Kidney (tissue), 14 donors: ENCODE results near the gene FNBP1. TPM values are rescaled to one million over a fixed set of nuclear protein-coding genes. Genes with fewer than 3 reads are reported as not detected.
A peak's percentile ranks its signal among the peaks of the same experiment; 100 is the strongest.
"Not testable (repeated sequence)": the region's sequence is repeated elsewhere in the genome, so short reads cannot be mapped to it uniquely, and the experiment has no call there.

Experiments used
- DNase-seq, 5 donors: peaks; one replicate each; pipeline ENCODE4 v3.0.0-alpha.2; 2013 to 2020
- FAIRE-seq: peaks from 2 replicates; lab custom pipeline; 2012; peaks lifted over from hg19 to GRCh38; lab: Jason Lieb, UNC
- H3K27ac ChIP-seq, 2 donors: one replicate each; pipeline ENCODE4 v1.7.0; 2013; ENCODE audit warnings: low read depth in 2 of 2, low read length in 2 of 2, inconsistent platforms in 1 of 2
- H3K27me3 ChIP-seq: one replicate; pipeline ENCODE4 v1.7.1; 2013; ENCODE audit warnings: low read length, inconsistent platforms; ENCODE audit not compliant: control insufficient read depth, insufficient read depth
- H3K36me3 ChIP-seq, 3 donors: one replicate each; pipeline versions ENCODE4 v1.7.0 to v1.7.1; 2013; ENCODE audit warnings: low read length in 3 of 3, control low read depth in 1 of 3, inconsistent platforms in 1 of 3; ENCODE audit not compliant: insufficient read depth in 3 of 3, control insufficient read depth in 2 of 3
- H3K4me1 ChIP-seq, 3 donors: one replicate each; pipeline versions ENCODE4 v1.7.0 to v1.7.1; 2013; ENCODE audit warnings: low read length in 3 of 3, inconsistent platforms in 1 of 3, low read depth in 1 of 3; ENCODE audit not compliant: control insufficient read depth in 2 of 3, insufficient read depth in 2 of 3
- H3K4me3 ChIP-seq, 3 donors: one replicate each; pipeline versions ENCODE4 v1.7.0 to v1.8.1; 2013; ENCODE audit warnings: low read length in 3 of 3, control low read depth in 1 of 3, inconsistent platforms in 1 of 3
- H3K9ac ChIP-seq, 3 donors: one replicate each; pipeline versions ENCODE4 v1.7.0 to v1.7.1; 2013; ENCODE audit warnings: low read length in 3 of 3, control low read depth in 1 of 3, inconsistent platforms in 1 of 3
- H3K9me3 ChIP-seq, 3 donors: one replicate each; pipeline versions ENCODE4 v1.7.0 to v1.7.1; 2013; ENCODE audit warnings: low read length in 3 of 3, control low read depth in 1 of 3, inconsistent platforms in 1 of 3; ENCODE audit not compliant: control insufficient read depth in 2 of 3, insufficient read depth in 1 of 3
- intact Hi-C: fragments of 100-400 bp; cut with DNase I; formaldehyde crosslinking; loops from one replicate; pipeline ENCODE4 v1.11.1; 2022
- polyA plus RNA-seq: library from polyadenylated mRNA; stranded (reverse); fragments of 350-450 nt; fragmentation: Illumina TruSeq; extraction: RNeasy Lipid Tissue Mini Kit (QIAGEN cat#74804); gene quantifications from one replicate; pipeline ENCODE4 v1.2.3, GENCODE V29; 2014; ENCODE audit warnings: low read depth, low replicate concordance; ENCODE audit not compliant: insufficient read depth
- total RNA-seq: library from RNA; stranded (reverse); fragmentation: NEBNext Ultra II Directional; extraction: Animal tissue kit (Norgen Biotek cat#: 25700); gene quantifications from one replicate; pipeline ENCODE4 v1.2.1, GENCODE V29; 2021
- TF ChIP-seq, protein P1 (sequence below): IDR thresholded peaks from 3 replicates; pipeline ENCODE4 v1.5.1; 2012; ENCODE audit warnings: mild to moderate bottlenecking, moderate library complexity, borderline replicate concordance; ENCODE audit not compliant: insufficient read depth; ENCODE audit errors: extremely low read depth
- donor health status: control.
- donor health status: control.
- donor health status: control.
- donor health status: control.
- donor health status: control.
- donor health status: DM: yes; HTN: yes; CAD: no.
- donor health status: Normal renal cell carcinoma (clear cell type).

The FNBP1 gene
- total and polyA plus RNA-seq, 2 donors from 2014 or later, result 9.7 to 51.7 TPM

DNA sequence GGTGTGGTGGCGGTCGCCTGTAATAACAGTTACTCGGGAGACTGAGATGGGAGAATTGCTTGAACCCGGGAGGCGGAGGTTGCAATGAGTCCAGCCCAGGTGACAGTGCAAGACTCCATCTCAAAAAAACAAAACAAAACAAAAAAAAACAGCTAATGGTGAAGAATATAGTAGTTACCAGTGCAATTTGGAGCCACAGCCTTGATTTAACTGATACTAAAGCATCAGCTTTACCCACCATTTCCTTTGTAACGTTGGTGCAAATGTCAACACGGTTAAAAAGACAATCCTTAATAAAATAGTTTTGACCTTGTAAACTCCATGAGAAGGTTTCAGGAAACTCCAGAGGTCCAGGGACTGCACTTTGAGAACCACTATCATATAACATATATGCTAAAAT is 41.8 kb downstream of the FNBP1 start:
- H3K36me3 ChIP-seq, result no peaks in the 10 kb centered on the region
- FAIRE-seq (no peak), DNase-seq (no peak)
- H3K9me3 ChIP-seq, result no peaks in the 10 kb centered on the region
- TF ChIP-seq, protein P1, sequence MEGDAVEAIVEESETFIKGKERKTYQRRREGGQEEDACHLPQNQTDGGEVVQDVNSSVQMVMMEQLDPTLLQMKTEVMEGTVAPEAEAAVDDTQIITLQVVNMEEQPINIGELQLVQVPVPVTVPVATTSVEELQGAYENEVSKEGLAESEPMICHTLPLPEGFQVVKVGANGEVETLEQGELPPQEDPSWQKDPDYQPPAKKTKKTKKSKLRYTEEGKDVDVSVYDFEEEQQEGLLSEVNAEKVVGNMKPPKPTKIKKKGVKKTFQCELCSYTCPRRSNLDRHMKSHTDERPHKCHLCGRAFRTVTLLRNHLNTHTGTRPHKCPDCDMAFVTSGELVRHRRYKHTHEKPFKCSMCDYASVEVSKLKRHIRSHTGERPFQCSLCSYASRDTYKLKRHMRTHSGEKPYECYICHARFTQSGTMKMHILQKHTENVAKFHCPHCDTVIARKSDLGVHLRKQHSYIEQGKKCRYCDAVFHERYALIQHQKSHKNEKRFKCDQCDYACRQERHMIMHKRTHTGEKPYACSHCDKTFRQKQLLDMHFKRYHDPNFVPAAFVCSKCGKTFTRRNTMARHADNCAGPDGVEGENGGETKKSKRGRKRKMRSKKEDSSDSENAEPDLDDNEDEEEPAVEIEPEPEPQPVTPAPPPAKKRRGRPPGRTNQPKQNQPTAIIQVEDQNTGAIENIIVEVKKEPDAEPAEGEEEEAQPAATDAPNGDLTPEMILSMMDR, result no peak
- no peaks in the 10 kb centered on the region for H3K27me3 ChIP-seq
- peaks cover 0 to 2% (median 0%) of the 10 kb centered on the region in 3 donors for H3K4me1 ChIP-seq
- no peak overlapping the region for H3K27ac ChIP-seq
- no peak overlapping the region for H3K9ac ChIP-seq
- H3K4me3 ChIP-seq, result no peak overlapping the region
- intact Hi-C loops, result no loop called here

DNA sequence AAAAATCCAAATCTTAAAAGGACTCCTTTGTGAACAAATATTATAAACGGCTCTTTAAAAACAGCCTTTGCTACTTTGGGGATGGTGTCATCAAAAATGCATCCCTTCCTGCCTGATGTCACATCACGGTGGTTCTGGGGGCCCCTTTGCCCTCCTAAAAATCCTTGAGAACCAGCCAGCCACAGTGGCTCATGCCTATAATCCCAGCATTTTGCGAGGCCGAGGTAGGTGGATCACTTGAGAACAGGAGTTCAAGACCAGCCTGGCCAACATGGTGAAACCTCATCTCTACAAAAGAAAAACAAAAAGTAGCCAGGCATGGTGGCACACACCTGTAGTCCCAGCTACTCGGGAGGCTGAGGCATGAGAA is 43.9 kb downstream of the FNBP1 start:
- intact Hi-C loops, result no loop called here
- Histone ChIP-seq H3K9me3 (no peaks in the 10 kb centered on the region), H3K27ac (no peak overlapping the region), H3K4me3 (no peak overlapping the region), H3K9ac (no peak overlapping the region), H3K4me1 (peaks cover 0 to 5% (median 0%) of the 10 kb centered on the region in 3 donors), H3K27me3 (no peaks in the 10 kb centered on the region), H3K36me3 (no peaks in the 10 kb centered on the region)
- DNase-seq (no peak), FAIRE-seq (no peak)
- TF ChIP-seq, protein P1, result no peak

DNA sequence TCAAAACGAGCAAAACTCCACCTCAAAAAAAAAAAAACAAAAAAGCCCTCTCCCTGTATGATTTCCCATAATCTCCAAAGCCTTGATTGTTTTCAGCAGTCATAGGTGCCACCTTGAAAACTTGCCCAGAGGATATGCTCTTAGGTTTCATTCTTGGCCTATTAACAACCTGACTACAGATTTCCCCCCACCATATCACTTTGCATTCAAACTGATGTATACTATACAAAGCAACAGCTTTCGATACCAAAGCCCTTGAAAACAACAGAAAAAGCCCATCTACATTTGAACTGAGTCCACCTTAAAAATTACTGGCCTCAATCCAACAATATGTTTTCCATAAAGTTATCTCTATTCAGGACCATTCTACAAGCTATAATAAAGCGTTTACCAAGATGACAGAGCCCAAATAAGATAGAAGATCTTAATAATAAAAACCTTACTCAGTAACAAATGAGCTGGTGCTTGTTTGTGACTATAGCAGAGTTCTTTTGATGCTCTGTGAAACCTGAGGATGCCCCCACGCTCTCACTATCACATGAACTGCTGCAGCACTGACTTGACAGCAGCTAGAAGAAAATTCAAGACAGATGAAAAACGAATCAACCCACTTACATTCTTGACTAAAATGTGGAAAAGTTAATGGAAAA is 44.4 kb downstream of the FNBP1 start:
- Histone ChIP-seq H3K27ac (no peak overlapping the region), H3K27me3 (no peaks in the 10 kb centered on the region), H3K4me3 (no peak overlapping the region), H3K9ac (no peak overlapping the region), H3K9me3 (no peaks in the 10 kb centered on the region), H3K36me3 (no peaks in the 10 kb centered on the region), H3K4me1 (peaks cover 0 to 5% (median 0%) of the 10 kb centered on the region in 3 donors)
- FAIRE-seq, result no peak
- DNase-seq, result peak in 3 of 5 donors; percentile 58 to 71 (median 59)
- intact Hi-C loops, result no loop called here
- TF ChIP-seq, protein P1, result no peak

DNA sequence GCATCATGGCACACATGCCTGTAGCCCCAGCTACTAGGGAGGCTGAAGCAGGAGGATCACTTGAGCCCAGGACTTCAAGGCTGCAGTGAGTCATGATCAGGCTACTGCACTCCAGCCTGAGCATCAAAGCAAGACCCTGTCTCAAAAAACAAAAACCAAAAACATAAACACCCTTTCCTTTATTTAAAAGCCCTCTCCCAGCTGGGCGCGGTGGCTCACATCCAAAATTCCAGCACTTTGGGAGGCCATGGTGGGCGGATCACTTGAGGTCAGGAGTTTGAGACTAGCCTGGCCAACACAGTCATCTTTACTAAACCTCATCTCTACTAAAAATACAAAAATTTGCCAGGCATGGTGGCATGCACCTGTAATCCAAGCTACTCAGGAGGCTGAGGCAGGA is 45.3 kb downstream of the FNBP1 start:
- H3K4me1 ChIP-seq, DNase-seq, intact Hi-C loops, H3K9me3 ChIP-seq, H3K4me3 ChIP-seq, FAIRE-seq, H3K27ac ChIP-seq, H3K27me3 ChIP-seq, H3K9ac ChIP-seq, H3K36me3 ChIP-seq: not testable (repeated sequence)
